ENCODE data around the gene GSAP.

Gene GSAP

DNA sequence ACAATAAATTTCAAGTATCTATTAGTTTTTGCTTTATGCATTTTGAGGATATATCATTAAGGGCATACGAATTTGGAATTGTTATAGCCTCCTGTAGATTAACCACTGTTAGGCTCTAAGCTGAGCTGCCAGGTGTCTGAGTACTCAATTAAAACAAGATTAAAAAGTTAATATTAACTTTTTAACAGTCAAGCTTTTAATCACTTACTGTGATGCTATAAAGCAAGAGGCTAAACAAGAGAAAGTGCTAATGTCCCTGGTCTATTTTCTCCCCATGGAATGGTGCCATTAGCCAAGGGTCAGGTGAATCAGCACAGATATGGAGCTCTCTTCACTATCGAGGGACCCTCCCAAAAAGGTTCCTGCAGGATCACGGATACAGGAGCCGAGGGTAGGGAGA lies 9.7 kb downstream of the GSAP start:
- no peak for DNase-seq

DNA sequence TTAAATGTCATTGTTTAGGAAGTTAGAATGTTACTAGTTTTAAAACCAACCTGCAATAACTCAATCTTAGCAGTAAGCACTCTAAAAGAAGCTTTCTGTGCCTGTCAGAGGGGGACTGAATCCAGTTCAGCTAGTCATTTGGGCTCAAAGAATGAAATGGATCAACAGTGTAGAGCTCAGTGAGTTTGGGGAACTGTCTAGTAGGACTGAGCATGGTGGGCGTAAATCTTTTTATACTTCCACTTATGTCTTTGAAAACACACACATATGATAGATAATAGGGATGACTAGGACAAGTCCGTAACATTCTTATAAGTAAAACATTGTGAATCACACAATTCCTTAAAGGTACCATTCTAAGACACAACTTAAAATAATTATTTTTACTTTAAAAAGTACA lies 11.5 kb downstream of the GSAP start:
- DNase-seq = no peak

DNA sequence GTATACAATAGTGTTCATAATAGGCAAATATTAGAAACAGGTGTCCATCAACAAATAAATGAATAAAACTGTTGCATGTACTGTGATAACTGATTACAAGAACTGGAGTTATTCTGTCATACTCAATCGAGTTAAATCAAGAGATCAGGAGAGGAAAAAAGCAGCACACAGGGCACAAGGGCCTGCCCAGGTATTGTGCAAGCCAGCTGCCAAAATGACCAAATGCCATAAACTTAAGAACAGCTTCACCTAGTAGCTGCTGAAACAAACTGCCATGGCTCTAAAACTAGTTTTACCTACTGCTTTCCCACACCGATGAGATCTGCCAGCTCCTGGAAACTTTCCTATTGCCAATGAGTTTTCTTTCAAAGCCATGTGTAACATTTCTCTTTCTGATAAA lies 12.2 kb downstream of the GSAP start:
- no peak for DNase-seq

GRCh38 chr7:77402818-77403217 lies 13.3 kb downstream of the GSAP start:
- no peak for DNase-seq

DNA sequence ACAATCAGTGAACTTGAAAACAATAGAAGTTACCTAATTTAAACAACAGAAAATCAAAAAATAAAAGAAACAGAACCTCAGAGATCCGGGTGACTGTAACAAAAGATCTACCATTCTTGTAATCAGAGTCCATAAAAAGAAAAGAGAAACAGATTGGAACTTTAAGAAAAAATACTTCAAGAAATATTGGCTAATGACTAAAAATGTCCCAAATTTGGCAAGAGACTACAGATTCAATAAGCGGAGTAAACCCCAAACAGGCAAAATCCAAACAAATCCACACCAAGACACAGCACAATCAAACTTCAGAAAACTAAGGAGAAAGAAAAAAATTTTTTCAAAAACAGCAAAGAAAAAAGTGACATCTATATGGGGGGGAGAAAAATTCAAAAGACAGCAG lies 15.1 kb downstream of the GSAP start:
- no peak for DNase-seq

DNA sequence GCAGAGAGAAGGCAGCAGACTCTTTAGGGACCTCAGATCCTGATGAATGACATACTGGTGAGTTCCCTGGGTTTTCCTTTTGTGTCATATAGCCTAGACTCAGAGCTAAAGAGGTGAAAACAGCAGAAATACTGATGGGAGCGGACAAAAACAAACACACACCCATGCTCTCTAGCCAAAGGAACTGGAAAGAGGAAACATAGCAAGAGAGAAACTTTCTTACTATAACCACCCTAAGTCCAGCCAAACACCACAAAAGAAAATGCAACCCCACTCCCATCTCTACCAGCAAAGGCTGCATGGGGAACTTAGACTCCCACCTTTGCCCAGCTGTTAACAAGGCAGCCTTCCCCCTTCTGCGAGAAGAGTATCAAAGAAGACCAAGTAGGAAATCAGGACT lies 16.3 kb downstream of the GSAP start:
- no peak for DNase-seq

DNA sequence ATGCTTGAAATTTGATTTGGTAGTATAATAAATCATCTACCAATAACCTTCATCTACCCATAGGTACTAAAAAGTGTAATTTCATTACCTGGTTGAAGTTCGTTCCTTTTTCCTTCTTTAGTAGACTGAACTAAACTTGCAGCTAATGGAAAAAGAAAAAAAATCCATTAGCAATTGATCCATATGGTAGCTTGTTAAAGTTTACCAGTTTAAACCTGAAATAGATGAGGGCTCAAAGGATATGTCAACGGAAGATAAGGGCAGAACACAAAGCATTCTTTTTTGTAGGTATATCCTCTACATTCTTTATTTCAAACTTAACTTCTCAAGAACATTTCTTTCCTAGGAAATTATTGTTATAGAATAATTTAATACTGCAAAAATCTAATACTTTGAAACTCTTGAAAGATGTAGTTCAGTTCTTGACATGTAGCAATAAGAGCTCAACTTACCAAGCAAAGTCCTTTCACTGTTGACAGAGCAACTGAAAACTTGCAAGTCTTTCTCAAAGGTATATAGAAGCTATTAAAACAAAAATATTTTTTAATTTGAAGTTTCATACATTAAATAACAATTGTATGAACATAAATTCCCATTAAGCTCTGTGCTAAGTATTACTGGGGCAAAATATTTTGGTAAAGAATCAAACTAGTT lies 19.1 kb downstream of the GSAP start:
- DNase-seq = no peak

DNA sequence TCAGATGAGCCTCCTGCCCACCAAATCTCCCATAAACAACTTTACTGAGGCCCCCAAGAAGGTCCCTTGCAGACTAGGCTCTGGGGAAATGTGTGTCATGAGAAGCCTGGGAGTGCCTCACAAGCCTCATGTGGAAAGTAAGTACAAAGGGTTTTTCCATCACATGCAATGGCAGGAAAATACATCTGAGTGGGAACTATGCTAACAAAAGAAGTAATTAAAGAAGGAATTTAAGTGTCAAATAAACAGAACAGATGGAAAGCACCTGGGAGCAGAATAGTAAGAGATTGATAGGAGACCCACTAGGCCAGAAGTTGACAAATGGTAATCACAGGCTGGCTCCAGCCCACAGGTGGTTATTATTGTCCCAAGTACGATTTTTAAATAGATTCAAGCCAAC lies 20.5 kb downstream of the GSAP start:
- peak; percentile 48 for DNase-seq

GRCh38 chr7:77393954-77394353 lies 22.2 kb downstream of the GSAP start:
- DNase-seq = no peak

DNA sequence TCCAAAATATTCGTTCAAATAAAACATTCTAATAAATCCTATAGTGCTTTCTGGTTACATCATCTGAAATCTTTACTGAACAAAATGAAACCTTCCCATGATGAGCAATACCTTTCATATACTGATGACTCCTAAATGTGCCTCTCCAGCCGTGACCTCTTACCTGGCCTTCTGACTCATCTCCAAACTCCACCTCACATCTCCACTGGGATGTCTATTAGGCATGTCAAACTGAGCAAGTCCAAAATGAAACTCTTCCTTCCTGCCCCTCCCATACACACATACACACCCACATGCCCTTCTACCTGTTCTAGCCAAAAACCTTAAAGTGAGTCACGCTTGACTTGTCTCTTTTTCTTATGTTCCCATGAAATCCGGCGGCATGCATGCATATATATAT lies 22.9 kb downstream of the GSAP start:
- DNase-seq = no peak

- DNase-seq = no peak
Observed at GRCh38 chr7:77391230-77391629, 24.9 kb downstream of the GSAP start.

GRCh38 chr7:77388055-77388641 lies 28.0 kb downstream of the GSAP start:
- DNase-seq = no peak

DNA sequence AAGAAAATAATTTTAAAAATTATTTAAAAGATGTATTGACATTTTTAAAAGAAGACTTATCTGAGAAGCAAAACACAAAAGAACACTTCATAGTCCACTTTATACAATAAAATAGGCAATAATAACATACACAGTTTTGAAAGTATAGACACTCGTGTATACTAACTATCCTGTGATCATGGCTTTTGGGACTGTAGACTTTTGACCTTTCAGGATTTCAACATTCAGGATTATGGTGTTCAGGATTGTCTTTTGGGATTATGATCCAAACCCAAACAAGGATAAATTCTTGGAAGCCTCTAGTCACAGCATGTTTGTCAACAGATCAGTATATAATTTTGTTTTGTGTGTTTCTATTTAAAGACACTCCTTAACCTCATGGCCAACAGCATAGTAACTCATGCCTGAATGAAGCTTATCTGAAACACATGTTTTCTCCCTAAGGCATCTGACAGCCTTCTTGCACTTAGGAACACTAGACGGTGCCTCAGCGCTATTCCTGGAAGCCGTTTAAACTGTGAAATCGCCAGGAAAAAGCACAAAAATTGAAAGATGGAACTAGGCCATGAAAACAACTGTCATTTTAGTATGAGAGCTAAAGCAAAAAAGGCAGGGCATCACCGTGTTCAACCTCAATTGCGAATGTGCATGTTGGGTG lies 29.9 kb downstream of the GSAP start:
- no peak for DNase-seq

- DNase-seq = no peak
Observed at GRCh38 chr7:77383333-77383740, 32.8 kb downstream of the GSAP start.

GRCh38 chr7:77382532-77382931 lies 33.6 kb downstream of the GSAP start:
- no peak for DNase-seq

- no peak for DNase-seq
Observed at GRCh38 chr7:77378584-77378983, 37.6 kb downstream of the GSAP start.

DNA sequence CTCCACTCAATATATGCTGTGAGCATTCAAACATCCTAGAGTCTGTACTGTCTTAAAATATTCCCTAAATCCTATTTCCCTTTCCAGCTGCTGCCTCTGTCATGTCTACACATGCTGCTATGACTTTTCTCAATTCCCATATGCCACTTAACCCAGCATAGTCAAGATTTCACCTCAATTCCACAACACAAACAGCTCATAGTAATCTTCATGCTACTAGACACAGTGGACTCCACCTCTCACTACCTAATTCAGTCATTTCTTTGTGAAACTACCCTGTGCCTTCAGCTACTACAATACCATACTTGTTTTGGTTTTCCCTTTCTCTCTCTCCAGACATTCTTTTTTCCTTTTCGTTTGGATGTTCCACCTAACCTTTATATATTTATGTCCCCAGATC lies 45.5 kb downstream of the GSAP start:
- no peak for DNase-seq

DNA sequence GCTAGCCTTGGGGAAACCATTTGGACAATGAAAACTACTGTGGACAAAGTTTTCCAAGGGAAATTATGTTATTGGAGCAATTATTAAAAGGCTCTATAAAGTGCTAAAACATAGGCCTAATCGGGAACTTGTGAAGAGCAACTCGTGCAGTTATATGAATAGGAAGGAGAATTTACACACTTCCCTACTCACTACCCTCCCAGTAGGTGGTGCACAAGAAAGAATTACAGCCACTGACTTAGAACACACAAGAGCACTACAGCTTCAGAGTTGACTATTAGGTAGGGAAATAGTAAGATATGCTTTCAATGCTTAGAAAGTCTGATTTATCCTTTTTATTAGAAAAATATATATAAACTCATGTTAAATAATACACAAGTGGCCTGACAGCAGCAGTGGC lies 47.2 kb downstream of the GSAP start:
- no peak for DNase-seq

- no peak for DNase-seq
Observed at GRCh38 chr7:77367976-77368375, 48.2 kb downstream of the GSAP start.

DNA sequence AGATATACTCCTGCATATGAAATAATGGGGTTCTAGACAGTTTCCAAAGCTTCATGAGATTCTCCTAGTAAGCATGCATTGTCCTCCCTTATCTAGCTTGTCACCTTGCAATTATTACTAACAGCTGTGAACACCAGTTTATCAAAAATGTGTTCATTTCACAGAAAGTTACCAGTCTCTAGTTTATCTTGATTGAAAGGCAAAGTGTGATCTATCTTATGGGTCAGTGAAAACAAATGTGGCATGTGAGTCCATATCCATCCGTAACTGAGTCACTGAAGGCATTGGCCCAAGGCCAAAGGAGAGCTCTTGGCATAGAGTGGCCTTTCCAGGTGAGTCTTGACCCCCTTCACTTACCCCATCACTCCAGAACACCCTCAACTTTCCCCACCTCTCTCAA lies 53.2 kb downstream of the GSAP start:
- no peak for DNase-seq

GRCh38 chr7:77360969-77361368 lies 55.2 kb downstream of the GSAP start:
- DNase-seq = no peak

- no peak for DNase-seq
Observed at GRCh38 chr7:77360104-77360503, 56.0 kb downstream of the GSAP start.

DNA sequence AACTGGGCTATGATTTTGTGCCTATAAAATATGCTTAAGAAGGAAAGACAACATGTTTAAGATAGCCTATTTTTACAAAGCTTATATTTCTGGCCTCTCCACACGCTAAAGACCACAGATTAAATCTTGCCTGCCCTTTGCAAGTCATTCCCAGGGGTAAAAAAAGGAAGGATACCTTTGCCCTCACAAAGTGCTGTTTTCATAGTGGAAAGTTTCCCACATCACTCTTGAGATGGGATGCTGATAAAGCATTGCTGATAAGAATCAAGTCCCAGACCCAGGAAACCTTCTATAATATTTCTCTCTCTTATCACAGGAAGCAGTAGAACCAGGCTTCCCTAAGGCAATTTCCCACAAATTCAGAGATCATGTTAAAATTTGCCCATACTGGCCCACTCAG lies 56.5 kb downstream of the GSAP start:
- DNase-seq = no peak

GRCh38 chr7:77354914-77355313 lies 61.2 kb downstream of the GSAP start:
- no peak for DNase-seq

- DNase-seq = no peak
Observed at GRCh38 chr7:77354484-77354883, 61.7 kb downstream of the GSAP start.
